ENCODE measurements around the gene TOM1.

Gene TOM1

DNA sequence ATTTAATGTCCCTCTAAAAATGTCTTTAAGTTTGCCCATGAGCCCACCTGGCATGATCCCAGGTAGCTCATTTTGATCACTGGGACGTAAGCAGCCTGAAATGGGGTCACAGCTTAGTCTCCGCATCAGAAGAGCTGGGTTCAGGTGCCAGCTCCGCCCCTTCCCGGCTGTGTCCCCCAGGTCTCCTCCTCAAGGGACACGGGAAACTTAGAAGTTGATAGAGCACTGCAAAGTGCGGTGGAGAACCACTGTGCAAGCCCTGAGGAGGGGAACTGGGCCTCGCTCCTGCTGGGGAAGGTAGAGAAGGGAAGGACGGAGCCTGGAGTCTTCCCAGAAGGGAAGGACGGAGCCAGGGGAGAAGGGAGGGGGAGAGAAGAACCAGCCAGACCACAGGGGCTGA lies 7.7 kb downstream of the TOM1 start:
- no peak for DNase-seq (ENCODE audit: low read depth in 2 of 2)

DNA sequence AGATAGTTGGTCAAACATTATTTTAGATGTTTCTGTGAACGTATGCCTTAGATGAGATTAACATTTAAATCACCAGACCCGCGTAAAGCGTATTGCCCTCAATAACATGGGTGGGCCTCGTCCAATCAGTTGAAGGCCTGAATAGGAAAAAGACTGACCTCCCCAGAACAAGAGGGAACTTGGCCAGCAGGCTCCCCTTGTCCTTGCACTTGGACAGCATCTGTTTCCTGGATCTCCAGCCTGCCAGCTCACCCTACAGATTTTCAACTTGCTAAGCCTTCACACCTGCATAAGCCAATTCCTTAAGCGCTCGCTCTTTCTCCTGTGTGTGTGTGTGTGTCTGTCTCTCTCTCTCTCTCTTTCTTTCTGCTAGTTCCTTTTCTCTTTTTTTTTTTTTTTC lies 8.2 kb downstream of the TOM1 start:
- DNase-seq (ENCODE audit: low read depth in 2 of 2), result no peak

DNA sequence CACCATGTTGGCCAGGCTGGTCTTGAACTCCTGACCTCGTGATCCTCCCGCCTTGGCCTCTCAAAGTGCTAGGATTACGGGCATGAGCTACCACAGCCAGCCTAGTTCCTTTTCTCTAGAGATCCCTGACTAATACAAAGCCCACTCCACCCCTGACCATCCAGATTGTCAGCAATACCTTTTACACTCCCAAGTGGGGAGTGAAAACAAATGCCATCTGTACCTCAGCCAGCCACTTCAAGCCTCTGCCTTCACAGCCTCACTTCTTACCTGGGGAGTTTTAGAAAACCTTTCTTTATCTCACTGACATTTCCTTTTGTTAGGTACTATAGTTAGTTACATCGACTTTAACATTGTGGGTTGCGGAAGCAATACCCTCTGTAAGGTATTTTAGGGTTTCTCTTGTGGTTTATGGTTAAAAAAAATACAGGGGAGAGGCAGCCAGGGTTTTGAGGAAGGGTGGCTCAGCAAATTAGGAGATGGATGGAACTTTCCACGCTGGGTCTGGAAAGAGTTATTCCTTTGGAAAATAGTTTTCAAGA lies 8.9 kb downstream of the TOM1 start:
- no peak for DNase-seq (ENCODE audit: low read depth in 2 of 2)

DNA sequence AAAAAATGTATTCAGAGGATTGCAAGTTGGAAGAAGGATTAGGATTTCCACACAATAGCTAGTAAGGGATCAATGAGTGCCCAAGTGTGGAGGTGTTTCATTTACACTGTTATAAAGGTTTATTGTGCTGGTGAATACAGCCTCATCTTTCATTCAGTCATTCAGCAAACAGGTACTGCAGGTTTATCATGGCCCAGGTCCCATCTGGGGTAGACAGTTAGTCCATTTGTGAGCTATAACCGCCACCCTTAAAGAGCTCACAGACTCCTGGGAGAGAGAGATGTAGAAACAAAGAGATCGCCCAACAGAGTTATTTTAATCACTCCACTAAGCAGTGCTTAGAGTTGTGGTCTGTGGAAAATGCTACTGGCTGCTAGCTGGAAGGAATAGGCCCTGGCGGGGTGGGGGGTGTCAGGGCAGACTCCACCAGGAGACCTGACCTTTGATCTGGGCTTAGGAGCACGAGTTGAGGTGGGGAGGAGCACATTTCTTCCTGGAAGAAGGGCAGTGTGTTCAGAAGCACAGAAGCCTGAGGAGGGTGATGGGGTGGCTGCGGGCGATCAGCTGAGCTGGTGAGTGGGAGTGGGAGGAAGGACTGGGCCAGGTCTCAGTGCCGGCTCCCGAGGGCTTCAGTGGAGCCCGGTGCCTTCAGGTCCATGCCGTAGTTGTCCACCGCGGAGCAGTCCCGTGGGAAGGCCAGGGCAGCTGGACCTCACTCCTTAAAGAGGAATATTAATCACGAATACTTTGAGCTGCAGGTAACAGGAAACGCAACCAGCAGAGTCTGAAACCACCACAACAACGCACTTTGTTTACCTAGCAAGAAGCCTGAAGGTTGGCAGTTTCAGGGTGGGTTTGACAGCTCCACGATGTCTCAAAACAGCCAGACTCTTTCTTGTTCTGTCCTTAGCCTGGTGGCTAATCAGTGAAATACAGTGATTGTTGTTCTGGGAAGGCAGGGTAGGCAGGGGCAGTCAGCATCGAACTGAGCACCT lies 11.2 kb downstream of the TOM1 start:
- DNase-seq (ENCODE audit: low read depth in 2 of 2), result no peak

DNA sequence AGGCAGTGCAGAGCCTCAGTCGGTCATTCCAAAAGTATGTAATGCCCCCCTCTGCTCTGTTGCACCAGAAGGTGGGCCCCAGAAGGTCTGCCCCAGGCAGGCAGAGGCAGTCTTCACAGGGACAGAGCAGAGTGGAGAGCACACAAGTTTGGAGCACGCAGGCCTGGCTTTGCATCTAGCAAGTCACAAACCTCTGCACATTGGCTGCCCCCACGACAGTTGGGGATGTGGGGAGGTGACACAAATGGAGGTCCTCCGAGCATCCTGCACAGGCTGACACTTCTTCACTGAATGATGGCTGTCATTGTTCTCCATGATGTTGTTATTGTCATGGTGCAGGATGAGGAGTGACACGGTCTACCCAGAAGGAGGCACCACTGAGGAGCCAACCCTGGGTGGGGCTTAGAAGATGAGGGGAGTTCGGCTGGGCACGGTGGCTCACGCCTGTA lies 11.9 kb downstream of the TOM1 start:
- no peak for DNase-seq (ENCODE audit: low read depth in 2 of 2)

DNA sequence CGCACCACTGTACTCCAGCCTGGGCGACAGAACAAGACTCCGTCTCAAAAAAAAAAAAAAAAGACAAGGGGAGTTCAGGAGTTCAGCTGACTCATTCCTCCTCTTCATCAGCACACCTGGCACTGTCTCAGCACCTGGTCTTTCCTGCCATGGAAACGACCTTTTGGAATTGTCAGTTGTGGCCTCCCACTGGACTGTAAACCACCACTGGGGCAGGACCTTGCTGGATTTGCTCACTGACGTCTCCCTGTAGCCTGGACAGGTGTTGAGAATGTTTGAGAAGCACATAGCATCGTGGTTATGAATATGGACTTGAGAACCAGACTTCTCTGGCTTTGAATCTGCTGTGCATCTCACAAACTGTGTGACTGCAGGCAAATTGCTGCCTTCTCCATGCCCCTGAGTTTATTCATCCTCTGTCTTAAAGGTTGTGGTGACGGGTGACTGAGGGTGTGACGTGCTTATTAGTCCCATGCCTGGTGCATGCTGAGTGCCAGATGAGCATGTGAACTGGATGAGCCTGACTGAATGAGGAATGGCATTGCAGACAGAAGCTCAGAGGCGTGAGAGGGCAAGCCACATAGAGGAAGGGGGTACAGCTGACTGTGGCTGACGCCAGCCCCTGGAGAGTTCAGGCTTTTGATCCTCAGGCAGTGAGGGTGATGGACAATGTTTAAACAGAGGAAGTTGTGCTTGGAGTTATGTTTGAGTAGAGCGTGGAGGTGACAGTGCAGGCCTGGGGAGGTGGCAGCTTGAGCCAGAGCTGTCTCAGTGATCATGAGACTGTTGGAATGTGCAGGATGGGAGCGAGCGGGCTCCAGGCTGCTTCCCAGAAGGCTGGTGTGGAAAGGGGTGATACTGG lies 12.7 kb downstream of the TOM1 start:
- no peak for DNase-seq (ENCODE audit: low read depth in 2 of 2)

DNA sequence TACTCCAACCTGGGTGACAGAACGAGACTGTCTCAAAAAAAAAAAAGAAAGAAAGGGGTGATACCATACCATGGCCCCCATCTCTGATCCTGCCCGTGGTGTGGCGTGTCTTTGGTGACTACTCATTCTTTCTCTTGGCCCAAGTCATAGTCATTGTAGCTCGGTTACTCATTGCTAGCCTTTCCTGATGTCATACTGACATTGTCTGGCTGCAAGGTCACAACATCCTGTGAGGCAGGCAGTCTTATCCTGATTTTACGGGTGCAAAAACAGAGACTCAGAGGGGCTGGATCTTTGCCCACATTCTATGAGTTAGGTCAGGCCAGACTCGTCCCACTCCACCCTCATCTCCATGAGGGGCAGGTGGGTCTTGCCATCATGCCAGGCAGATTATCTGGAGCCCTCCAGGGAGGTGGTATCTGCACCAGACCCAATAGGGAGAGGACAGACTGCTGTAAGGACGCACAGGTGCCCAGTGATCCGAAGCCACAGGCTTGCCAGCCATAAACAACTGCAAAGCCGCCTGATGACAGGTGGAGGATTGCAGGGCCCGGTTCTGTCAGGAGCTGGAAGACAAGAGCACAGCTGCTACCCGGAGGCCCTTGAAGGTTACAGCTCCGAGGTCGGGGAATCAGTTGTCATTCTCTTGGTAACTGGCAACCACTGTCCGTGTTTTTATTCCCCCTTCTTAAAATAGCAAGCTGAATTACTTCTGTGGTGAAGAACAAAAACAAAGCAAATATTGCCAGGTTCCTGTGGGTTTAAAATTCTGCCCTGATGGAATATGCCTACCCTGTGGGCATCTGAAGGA lies 13.8 kb downstream of the TOM1 start:
- DNase-seq (ENCODE audit: low read depth in 2 of 2), result no peak

DNA sequence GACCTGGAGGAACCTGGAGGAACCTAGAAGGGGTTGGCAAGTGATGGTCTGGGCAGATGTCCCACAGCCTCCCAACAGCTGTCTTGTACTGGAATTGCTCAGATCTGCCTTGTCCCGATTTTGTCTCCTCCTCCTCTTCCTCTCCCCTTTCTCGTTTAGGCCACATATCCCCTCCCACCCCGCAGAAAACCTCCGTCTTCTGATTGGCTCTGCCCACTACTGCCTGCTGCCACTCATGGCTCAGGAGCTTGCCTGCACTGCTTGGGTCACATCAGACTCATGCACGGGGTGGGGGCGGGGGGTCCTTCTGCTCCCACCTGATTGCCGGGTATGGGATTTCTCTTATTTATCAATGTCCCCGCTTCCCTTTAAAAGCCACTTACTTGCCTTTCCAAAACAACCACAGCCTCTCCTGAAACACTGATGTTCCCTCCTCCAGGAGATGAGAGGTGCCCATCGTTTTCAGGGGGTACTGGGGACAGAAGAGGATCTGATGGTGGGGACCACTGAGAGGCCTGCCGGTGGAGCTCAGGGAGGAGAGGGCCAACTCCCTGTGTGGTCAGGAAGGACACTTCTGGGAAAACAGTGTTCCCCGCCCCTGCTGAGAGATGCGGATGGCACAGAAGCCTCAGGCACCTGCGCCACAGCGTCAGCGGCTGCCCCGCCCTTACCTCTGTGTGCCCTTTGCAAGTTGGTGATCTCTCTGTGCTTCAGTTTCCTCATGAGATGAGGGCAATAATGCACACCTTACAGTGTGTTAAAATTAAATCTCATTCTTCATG lies 14.7 kb downstream of the TOM1 start:
- DNase-seq (ENCODE audit: low read depth in 2 of 2), result no peak

DNA sequence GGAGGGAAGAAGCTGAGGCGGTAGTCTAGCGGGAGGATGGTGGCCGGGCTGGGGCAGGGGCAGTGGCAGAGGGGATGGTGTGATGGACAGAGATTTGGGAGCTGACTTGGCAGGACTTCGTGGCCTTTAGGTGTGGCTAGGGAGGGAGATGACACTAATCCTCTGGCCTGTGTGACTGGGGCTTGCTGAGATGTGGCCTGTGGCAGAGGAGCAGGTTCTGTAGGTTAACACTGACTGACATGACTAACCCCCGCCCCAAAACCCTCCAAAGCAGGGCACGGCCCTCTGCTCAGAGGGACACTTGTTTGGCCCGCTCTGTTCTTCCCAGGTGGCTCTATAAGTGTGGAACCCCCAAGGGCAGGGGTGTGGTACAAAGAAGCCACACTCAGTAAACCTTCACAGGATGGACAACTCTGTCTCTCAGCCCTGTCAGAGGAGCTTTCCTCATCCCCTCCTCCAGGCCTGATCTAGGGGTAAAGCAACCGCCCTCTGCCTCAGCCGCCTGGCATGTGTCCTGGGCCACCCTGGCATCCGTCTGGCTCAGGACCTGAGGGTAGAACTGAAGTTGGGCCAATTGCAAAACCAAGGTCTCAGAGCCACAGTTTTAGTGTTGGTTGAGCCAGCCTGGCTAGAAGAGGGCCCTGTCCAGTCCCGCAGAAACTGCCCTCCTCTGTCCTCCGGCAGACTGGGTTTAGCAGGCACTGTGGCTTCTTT lies 15.6 kb downstream of the TOM1 start:
- no peak for DNase-seq (ENCODE audit: low read depth in 2 of 2)

DNA sequence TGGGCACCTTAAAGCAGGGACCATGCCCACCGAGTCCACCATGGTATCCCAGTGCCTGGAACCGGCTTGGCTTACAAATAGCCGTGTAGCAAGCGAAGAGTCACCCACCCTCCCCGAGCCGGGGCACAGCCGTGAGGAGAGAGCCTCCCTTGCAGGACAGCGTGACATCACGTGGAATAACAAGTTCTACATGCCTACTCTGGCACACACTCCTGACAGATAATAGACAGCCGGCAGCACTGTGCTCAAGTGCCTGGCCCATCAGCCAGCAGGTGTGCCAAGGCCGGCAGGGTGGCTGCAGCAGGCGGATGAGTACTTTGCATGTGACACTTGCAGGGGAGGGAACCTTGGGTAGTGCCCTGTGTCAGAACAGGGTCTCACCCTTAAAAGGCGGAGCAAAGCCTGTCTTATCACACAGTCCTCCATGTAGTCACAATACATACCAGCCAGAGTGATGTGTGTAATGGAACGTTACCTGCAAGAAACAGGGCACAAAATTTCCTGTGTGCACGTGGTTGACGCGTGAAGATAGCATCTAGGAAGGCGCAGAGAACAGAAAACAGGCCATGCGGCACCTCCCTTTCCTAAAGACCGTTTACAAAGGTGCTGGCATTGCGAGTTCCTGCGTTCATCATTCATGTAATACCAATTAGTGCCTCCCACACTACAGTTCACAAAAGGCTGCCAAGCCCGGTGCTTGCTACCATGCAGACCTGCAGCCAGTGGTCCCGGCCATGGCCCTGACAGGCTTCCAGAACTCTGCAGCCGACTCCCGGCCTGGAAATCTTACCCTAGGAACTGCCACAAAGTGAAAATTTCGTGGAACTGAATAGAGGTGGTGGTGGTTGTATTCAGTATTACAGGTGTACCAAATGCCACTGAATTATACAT lies 16.4 kb downstream of the TOM1 start:
- DNase-seq (ENCODE audit: low read depth in 2 of 2), result no peak

DNA sequence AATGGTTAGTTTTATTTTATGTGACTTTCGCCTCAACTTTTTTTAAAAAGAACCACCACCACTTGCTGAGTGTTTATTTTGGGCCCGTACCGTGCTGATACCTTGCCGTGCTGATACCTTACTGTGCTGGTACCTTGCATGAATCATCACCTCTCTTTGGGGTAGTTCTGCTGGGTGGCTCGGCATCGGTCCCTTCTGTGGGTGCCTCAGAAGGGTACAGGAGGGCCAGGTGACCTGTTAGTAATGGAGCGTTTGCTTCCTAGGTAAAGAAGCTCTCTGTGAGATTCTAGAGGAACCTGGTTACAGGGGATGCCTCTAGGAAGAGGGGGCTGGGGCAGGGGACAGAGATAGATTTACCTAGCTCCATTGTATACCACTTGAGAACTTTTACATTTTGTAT lies 17.1 kb downstream of the TOM1 start:
- no peak for DNase-seq (ENCODE audit: low read depth in 2 of 2)

DNA sequence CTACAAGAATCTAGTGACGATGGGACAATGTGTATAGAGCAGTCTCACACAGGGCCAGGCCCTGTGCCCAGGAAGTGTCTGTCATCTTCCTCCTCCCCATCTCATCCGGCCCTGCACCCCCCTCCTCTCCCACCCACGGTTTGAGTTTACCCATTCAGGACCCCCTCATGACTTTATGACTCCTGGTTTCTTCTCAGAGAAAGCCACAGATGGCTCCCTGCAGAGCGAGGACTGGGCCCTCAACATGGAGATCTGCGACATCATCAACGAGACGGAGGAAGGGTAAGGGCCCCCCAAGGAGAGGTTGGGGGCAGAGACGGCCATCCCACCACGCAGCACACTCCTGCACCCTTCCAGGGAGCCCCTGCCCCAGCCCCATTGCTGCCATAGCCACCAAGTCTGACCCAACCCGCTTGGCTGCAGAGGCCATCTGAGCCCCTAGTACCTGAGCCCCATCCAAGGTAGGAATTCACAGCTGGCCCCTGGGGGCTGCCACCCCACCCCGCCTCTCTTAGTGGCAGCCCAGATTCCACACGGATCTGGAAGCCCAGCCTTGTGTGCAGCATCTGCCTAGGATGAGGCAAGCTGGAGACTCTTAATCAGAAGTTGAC lies 18.1 kb downstream of the TOM1 start:
- DNase-seq (ENCODE audit: low read depth in 2 of 2), result no peak

DNA sequence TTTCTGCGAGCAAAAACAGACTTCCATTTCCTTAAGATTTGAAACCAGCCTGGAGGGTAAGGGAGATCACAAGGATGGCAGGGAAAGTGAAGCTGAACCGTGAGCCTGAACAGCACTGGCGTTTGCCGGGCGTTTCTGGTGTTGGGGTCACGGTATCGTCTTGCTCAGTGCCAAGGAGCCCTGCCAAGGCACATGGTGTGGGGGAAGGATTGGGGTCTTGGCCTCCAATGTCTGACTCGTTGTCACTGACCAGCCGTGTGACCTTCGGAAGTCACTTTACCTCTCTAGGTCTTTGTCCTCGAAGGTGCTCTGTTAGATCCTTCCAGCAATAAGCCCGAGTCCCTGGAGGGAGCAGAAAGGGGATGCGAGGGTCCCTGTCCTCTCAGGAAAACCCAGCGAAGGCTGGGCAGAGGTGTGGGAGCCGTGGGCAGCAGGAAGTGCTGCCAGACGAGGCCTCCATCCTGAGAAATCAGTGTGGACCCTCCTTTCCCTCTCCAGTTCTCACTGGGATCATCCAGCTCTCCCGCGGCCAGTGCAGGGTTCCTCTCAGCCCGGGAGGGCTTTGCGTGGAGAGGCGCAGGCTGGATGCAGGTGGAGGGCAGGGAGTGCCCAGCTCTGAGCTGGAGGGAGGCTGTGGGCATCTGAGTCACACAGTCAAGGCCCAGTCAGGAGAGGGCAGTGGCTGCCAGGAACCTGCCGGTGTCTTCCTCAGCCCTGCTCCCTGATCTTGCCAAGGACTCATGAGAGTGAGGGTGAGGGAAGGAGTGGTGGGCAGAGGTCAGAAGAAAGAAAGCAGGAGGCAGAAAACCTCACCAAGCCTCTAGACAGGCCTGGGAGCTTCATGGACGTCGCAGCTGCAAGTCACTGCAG lies 18.9 kb downstream of the TOM1 start:
- DNase-seq (ENCODE audit: low read depth in 2 of 2), result no peak

DNA sequence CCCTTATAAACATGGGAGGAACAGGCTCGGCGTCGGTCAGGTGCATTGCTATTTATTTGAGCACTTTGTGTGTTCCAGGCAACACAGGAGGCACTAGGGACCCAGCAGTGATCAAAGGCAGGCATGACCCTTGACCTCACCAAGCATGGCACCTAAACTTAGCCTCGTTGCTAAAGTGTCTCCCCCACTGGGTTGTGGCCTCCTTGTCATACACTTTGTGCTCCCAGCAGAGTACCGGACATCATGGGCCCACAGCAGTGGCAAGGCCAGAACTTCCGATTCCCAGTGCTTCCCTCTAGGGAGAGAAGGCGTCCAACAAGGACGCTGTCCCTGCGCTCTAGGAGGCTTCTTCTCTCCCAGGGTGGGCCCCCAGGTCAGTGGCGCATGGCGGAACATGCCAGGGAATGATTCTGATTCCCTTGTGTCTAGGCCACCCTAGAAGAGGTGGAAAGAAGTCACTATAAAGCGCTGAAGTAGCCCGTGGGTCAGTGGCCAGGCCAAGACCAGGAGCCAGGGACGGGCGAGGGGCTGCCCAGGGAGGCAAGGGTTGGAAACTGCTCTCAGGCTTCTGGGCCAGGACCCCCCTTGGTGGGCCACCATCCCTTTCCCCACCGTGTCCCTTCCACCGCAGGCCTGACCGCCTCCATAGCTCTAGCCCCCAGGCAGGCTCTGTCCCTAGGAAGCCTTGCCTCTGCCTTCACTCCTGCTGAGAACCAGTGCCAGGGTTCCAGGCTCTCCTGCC lies 19.7 kb downstream of the TOM1 start:
- DNase-seq (ENCODE audit: low read depth in 2 of 2), result no peak

DNA sequence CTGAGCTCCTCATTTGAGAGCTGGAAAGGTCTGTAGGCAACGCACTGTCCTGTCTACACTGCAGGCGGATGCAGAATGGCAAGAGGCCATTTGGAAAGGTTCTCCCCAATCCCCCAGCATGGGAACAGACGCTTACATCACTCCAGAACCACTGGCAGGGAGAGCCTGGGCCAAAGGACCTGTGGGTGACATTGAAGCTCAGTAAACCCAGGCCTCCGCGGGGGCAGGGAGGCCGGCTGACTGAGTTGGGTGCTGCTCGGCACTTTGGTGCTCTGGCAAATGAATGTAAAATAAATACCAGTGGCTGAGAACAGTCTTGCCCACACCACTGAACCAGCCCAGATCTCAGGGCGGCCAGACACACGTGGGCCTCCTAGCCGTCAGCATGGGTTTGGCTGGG lies 22.4 kb downstream of the TOM1 start:
- no peak for DNase-seq (ENCODE audit: low read depth in 2 of 2)

DNA sequence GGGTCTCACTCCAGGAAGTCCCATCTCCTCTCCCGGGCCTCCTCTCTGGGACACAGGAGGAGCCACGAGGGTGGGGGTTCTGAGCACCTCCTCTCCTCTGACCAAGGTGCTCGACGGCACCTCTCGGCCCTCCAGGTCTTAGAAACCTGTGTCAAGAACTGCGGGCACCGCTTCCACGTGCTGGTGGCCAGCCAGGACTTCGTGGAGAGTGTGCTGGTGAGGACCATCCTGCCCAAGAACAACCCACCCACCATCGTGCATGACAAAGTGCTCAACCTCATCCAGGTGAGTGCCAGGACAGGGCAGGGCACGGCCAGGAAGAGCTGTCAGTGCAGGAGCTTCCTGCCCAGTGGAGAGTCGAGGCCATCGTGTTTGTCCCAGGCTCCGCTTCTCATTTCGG lies 23.2 kb downstream of the TOM1 start:
- DNase-seq (ENCODE audit: low read depth in 2 of 2), result no peak

DNA sequence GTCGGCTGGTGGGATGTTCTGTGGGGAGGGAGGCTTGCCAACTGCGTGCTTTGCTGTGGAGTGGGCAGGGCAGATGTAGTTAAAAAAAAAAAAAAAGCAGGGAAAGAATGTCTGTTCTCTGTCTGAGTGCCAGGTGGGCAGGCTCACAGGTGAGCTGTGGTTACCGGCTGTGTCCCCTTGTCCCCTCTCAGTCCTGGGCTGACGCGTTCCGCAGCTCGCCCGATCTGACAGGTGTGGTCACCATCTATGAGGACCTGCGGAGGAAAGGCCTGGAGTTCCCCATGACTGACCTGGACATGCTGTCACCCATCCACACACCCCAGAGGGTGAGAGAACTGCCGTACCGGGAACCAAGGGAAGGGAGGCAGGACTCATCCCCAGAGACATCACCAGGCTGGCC lies 23.6 kb downstream of the TOM1 start:
- DNase-seq (ENCODE audit: low read depth in 2 of 2), result no peak

Data from stimulated activated CD8-positive, alpha-beta memory T cell treated with anti-CD3 and anti-CD28 coated beads, Interleukin-15, amount 100 ng/mL, for 4 hours (primary cell).